Ishikawa (cell line): ENCODE measurements around the gene NSMCE1.
A peak's percentile ranks its signal among the peaks of the same experiment; 100 is the strongest.

ENCODE experiments used
- CEBPB ChIP-seq: IDR thresholded peaks from 2 replicates; pipeline ENCODE4 v1.6.1; 2012
- EP300 ChIP-seq: IDR thresholded peaks from 2 replicates; pipeline ENCODE4 v1.6.1; 2012; ENCODE audit warnings: borderline replicate concordance
- FOXM1 ChIP-seq: IDR thresholded peaks from 2 replicates; pipeline ENCODE4 v1.6.1; 2012; ENCODE audit warnings: low read depth, borderline replicate concordance
- MAX ChIP-seq: IDR thresholded peaks from 2 replicates; pipeline ENCODE4 v1.6.1; 2012
- NFIC ChIP-seq: IDR thresholded peaks from 2 replicates; pipeline ENCODE4 v1.6.1; 2012
- RAD21 ChIP-seq: IDR thresholded peaks from 2 replicates; pipeline ENCODE4 v1.6.1; 2012; ENCODE audit warnings: low read depth
- TAF1 ChIP-seq: IDR thresholded peaks from 2 replicates; pipeline ENCODE4 v1.6.1; 2012; ENCODE audit warnings: low read depth, mild to moderate bottlenecking
- TCF12 ChIP-seq: IDR thresholded peaks from 2 replicates; pipeline ENCODE4 v1.6.1; 2012; ENCODE audit warnings: low read depth
- YY1 ChIP-seq: IDR thresholded peaks from 2 replicates; pipeline ENCODE4 v1.6.1; 2012; ENCODE audit warnings: low read depth

DNA sequence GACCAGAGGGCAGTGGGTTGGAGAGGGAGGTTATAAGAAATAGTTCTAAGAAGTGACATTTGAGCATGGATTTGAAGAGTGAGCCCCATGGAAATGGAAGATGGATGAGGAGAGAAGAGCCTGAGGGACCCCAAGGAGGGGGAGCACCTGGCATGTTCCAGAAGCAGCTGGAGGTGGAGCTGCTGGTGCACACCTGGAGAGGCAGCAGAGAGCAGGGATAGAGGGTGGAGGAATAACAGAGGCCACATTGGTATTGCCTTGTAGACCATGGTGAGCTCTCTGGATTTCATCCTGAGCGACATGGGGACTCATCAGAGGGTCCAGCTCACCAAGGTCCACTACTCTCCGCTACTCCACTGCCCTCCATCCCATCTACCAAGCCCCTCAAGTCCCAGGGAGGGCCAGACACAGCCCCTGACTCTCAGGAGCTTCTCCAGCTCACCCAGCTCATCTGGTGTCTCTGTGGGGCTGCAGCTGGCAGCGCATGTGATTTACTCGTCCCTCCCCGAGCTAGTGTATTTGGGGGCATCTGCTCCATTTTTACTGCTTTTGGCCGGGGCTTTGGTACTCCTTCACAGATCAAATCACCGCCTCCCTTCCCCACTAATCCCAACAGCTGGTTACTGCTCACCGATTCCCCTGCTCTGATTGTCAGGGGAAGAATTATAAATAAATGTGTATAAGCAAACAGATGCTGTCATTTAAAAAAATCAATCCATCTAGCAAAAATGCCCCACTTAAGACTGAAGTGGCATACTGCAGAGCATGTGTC is 87.4 kb downstream of the NSMCE1 start:
- TF ChIP-seq TCF12: no peak
- TF ChIP-seq NFIC: no peak
- TF ChIP-seq EP300: no peak
- TF ChIP-seq MAX: no peak
- no peak for TF ChIP-seq CEBPB
- no peak for TF ChIP-seq TAF1
- TF ChIP-seq FOXM1: no peak
- peak; percentile 16; the same call in 1 of the 2 replicates for TF ChIP-seq RAD21
- TF ChIP-seq YY1: no peak
